Panc1 (cell line): ENCODE measurements around the gene CAPNS1. TPM values are rescaled to one million over a fixed set of nuclear protein-coding genes. Genes with fewer than 3 reads are reported as not detected.

Experiments
- ATAC-seq: fragments of 200-7000 bp; cut with Tn5 transposase; 2 replicates; pipeline ENCODE4 v1.9.1; 2020; ENCODE audit warnings: mild to moderate bottlenecking, moderate library complexity
- BruUV-seq: library from RNA; stranded (reverse); fragments of 400-500 nt; replicated peaks from 2 replicates; lab custom pipeline; 2021; lab: Mats Ljungman, UMichigan
- CTCF ChIA-PET: fragments of 300-600 bp; sonication (Branson Sonifier 250); formaldehyde crosslinking; loops from one replicate; lab custom pipeline; 2022; ENCODE audit warnings: antibody characterized with exemption; lab: Charles Lee
- POLR2A ChIA-PET: fragments of 300-600 bp; sonication (Branson Sonifier 250); formaldehyde crosslinking; loops from one replicate; lab custom pipeline; 2022; ENCODE audit warnings: antibody characterized with exemption; lab: Charles Lee
- DNase-seq: peaks from one replicate; pipeline ENCODE4 v3.0.0-alpha.2; 2010; ENCODE audit warnings: low read depth, low spot score
- H3K27ac ChIP-seq: 2 replicates; pipeline ENCODE4 v1.5.1; 2011; ENCODE audit warnings: mild to moderate bottlenecking, low read length, inconsistent platforms
- H3K27me3 ChIP-seq: fragments of 200-500 bp; sonication (Bioruptor generic); 2 replicates; pipeline ENCODE4 v1.6.0; 2014; ENCODE audit warnings: low read length, inconsistent platforms; ENCODE audit not compliant: control insufficient read depth, insufficient read depth
- H3K36me3 ChIP-seq: fragments of 200-500 bp; sonication (Bioruptor generic); 2 replicates; pipeline ENCODE4 v1.5.1; 2014; ENCODE audit warnings: inconsistent platforms, mild to moderate bottlenecking, low read length, moderate library complexity; ENCODE audit not compliant: control insufficient read depth, insufficient read depth
- H3K4me1 ChIP-seq: 2 replicates; pipeline ENCODE4 v1.5.1; 2011; ENCODE audit warnings: inconsistent platforms, mild to moderate bottlenecking, low read length, moderate library complexity; ENCODE audit not compliant: control insufficient read depth, insufficient read depth
- H3K4me3 ChIP-seq, 2 experiments: 2 replicates each; pipeline ENCODE4 v1.5.1; 2011 to 2012; ENCODE audit warnings: low read depth in 2 of 2, low read length in 2 of 2, mild to moderate bottlenecking in 2 of 2, inconsistent platforms in 1 of 2, moderate library complexity in 1 of 2
- H3K9me3 ChIP-seq: fragments of 200-500 bp; sonication (Bioruptor generic); 2 replicates; pipeline ENCODE4 v1.5.1; 2014; ENCODE audit warnings: low read depth, mild to moderate bottlenecking, inconsistent platforms, low read length, moderate library complexity; ENCODE audit not compliant: control insufficient read depth, insufficient read depth
- CTCF ChIP-seq: fragments of 450-650 bp; IDR thresholded peaks from 2 replicates; pipeline ENCODE4 v1.5.1; 2017; ENCODE audit warnings: mild to moderate bottlenecking
- POLR2AphosphoS5 ChIP-seq: IDR thresholded peaks from 2 replicates; pipeline ENCODE4 v1.6.1; 2012; ENCODE audit warnings: mild to moderate bottlenecking, low read depth, low read length, moderate library complexity
- SIN3A ChIP-seq: IDR thresholded peaks from 2 replicates; pipeline ENCODE4 v1.6.1; 2012; ENCODE audit warnings: low read depth, mild to moderate bottlenecking, low read length, moderate library complexity, borderline replicate concordance; ENCODE audit not compliant: insufficient read depth
- TCF7L2 ChIP-seq: IDR thresholded peaks from 2 replicates; pipeline ENCODE4 v1.6.1; 2011; ENCODE audit warnings: mild to moderate bottlenecking, low read depth, low read length, inconsistent platforms
- in situ Hi-C: cut with HindIII; loops from 2 replicates; pipeline ENCODE4 v1.10.0; 2016; ENCODE audit warnings: low sequenced_read_pairs, low pct_unique_long_range_greater_than_20kb
- intact Hi-C: fragments of 100-400 bp; cut with micrococcal nuclease; formaldehyde crosslinking; loops from one replicate; pipeline ENCODE4 v1.10.0; 2022; ENCODE audit not compliant: unreplicated experiment
- total RNA-seq: library from RNA; stranded (reverse); gene quantifications from one replicate; pipeline ENCODE4 v1.2.1, GENCODE V29; 2021; ENCODE audit not compliant: unreplicated experiment
- TF ChIP-seq, protein P1 (sequence below), 2 experiments: IDR thresholded peaks; 2 replicates each; pipeline ENCODE4 v1.6.1; 2011 to 2012; ENCODE audit warnings: low read depth in 2 of 2, control low read depth in 1 of 2, low read length in 1 of 2, mild to moderate bottlenecking in 1 of 2, moderate library complexity in 1 of 2; ENCODE audit not compliant: insufficient read depth in 1 of 2

CAPNS1 gene
- total RNA-seq, 1 experiment from 2014 or later = 1,158 TPM

DNA sequence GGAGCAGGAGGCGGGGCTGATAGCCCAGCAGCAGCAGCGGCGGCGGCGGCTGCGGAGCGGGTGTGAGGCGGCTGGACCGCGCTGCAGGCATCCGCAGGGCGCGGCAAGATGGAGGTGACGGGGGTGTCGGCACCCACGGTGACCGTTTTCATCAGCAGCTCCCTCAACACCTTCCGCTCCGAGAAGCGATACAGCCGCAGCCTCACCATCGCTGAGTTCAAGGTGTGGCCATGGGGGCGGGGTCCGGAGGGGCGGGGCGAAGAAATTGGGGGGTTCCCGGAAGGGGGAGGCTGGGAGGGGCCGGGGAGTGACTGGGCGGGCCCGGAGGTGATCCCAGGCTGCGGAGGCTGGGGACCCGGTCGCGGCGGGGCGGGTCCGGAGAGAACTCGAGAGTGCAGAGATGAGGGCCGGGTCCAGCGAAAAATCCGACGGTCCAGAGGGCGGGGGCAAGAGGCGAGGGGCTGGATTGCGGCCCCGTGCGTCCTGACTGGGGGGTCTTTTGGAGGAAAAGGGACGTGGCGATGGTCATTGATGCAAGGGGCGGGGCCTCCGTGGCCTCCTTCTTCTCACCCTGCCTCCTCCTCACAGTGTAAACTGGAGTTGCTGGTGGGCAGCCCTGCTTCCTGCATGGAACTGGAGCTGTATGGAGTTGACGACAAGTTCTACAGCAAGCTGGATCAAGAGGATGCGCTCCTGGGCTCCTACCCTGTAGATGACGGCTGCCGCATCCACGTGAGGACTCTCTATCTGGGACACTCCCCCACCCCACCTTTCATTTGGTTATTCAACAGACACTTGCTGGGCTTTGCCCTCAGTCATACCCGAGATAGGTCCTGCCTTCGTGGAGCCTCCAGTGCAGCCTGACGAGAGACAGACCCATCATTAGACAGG, 24.2 kb upstream of the CAPNS1 start, which contains the start of gene TBCB:
Gene TBCB (plus strand): TSS at position 16 of the 891 bp plus-strand sequence. CDS start 93 bp downstream, at position 109.
- ChIA-PET CTCF (interaction anchor here (0.5 kb wide), 1 partner anchor 40 kb away, joined by 3 read pairs; no protein-coding TSS in a partner anchor), POLR2A (interaction anchor here (0.5 to 0.7 kb wide), 3 partner anchors 12 to 97 kb away, joined by 3 to 9 read pairs (median 4); no protein-coding TSS in a partner anchor)
- Histone ChIP-seq H3K4me1 (peaks cover 14% of the 10 kb centered on the region), H3K36me3 (peaks cover 3% of the 10 kb centered on the region; the same call in 1 of the 2 replicates), H3K27ac (peak within 1 kb of the TSS; percentile 92), H3K9me3 (no peaks in the 10 kb centered on the region), H3K27me3 (no peaks in the 10 kb centered on the region), H3K4me3 (peak within 1 kb of the TSS; percentile 85 to 96)
- DNase-seq (peak; percentile 65), ATAC-seq (peak; percentile 70)
- TF ChIP-seq POLR2AphosphoS5 (peak; percentile 38; the same call in 1 of the 2 replicates), TCF7L2 (no peak), SIN3A (peak; percentile 69; the same call in 1 of the 2 replicates)
- in situ Hi-C loops = no loop called here
- intact Hi-C loops = no loop called here
- TSS peak; percentile 77 for BruUV-seq

DNA sequence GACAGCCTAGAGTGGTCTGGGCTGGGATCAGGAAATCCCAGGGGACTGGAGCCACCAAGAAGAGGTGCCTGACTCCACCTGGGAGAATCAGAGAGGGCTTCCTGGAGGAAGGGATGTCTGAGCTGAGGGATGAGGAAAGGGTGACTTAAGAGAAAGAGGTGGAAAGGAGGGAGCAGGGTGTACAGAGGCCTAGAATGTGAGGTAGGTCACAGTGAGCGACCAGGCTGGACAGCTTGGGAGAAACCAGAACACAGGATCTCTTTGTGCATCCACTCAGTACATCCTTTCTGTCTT, 23.6 kb upstream of the CAPNS1 start:
- peaks cover 3% of the 10 kb centered on the region; the same call in 1 of the 2 replicates for H3K36me3 ChIP-seq
- CTCF ChIA-PET = no interaction called here
- no peaks in the 10 kb centered on the region for H3K9me3 ChIP-seq
- H3K27ac ChIP-seq = peak overlapping the region; percentile 92
- H3K27me3 ChIP-seq = no peaks in the 10 kb centered on the region
- TF ChIP-seq, protein P1, sequence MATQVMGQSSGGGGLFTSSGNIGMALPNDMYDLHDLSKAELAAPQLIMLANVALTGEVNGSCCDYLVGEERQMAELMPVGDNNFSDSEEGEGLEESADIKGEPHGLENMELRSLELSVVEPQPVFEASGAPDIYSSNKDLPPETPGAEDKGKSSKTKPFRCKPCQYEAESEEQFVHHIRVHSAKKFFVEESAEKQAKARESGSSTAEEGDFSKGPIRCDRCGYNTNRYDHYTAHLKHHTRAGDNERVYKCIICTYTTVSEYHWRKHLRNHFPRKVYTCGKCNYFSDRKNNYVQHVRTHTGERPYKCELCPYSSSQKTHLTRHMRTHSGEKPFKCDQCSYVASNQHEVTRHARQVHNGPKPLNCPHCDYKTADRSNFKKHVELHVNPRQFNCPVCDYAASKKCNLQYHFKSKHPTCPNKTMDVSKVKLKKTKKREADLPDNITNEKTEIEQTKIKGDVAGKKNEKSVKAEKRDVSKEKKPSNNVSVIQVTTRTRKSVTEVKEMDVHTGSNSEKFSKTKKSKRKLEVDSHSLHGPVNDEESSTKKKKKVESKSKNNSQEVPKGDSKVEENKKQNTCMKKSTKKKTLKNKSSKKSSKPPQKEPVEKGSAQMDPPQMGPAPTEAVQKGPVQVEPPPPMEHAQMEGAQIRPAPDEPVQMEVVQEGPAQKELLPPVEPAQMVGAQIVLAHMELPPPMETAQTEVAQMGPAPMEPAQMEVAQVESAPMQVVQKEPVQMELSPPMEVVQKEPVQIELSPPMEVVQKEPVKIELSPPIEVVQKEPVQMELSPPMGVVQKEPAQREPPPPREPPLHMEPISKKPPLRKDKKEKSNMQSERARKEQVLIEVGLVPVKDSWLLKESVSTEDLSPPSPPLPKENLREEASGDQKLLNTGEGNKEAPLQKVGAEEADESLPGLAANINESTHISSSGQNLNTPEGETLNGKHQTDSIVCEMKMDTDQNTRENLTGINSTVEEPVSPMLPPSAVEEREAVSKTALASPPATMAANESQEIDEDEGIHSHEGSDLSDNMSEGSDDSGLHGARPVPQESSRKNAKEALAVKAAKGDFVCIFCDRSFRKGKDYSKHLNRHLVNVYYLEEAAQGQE (IDR thresholded peaks at IDR 0.05; ENCODE audit: insufficient read depth in 1 of 2, low read depth in 2 of 2, low read length in 1 of 2) = no peak
- no peak for TF ChIP-seq TCF7L2
- TF ChIP-seq SIN3A = no peak
- no peak for TF ChIP-seq POLR2AphosphoS5
- no peak for TF ChIP-seq CTCF
- DNase-seq = no peak
- no TSS peak for BruUV-seq
- peak overlapping the region; percentile 85 to 96 for H3K4me3 ChIP-seq
- in situ Hi-C loops = no loop called here
- POLR2A ChIA-PET = no interaction called here
- intact Hi-C loops = no loop called here
- H3K4me1 ChIP-seq = peaks cover 14% of the 10 kb centered on the region
- no peak for ATAC-seq
